IMR-90 (cell line): ENCODE data around the gene SLC22A2. TPM values are rescaled to one million over a fixed set of nuclear protein-coding genes. Genes with fewer than 3 reads are reported as not detected.

Source experiments
- ATAC-seq: fragments of 200-7000 bp; cut with Tn5 transposase; 2 replicates; pipeline ENCODE4 v1.9.1; 2020; ENCODE audit warnings: low read depth, mild to moderate bottlenecking, moderate library complexity
- BruUV-seq: library from RNA; stranded (reverse); fragments of 400-500 nt; replicated peaks from 2 replicates; lab custom pipeline; 2021; lab: Mats Ljungman, UMichigan
- CTCF ChIA-PET: fragments of 300-600 bp; formaldehyde crosslinking; extraction: SDS; loops from one replicate; lab custom pipeline; 2021; ENCODE audit warnings: antibody characterized with exemption; lab: Yijun Ruan, JAX
- POLR2A ChIA-PET: fragments of 300-600 bp; sonication (Branson Sonifier 250); formaldehyde crosslinking; loops from one replicate; lab custom pipeline; 2022; ENCODE audit warnings: antibody characterized with exemption; ENCODE audit not compliant: unreplicated experiment; lab: Charles Lee
- DNase-seq: peaks from one replicate; pipeline ENCODE4 v3.0.0; 2013
- H2AFZ ChIP-seq: replicated peaks from 2 replicates; pipeline ENCODE3; 2013; ENCODE audit warnings: low read length, mild to moderate bottlenecking; ENCODE audit not compliant: poor library complexity
- H2AK5ac ChIP-seq: 2 replicates; pipeline ENCODE4 v1.6.1; 2013; ENCODE audit warnings: low read depth, low read length, inconsistent platforms
- H2AK9ac ChIP-seq: replicated peaks from 2 replicates; pipeline ENCODE3; 2013; ENCODE audit warnings: mild to moderate bottlenecking, low read depth, low read length, moderate library complexity; ENCODE audit not compliant: poor library complexity
- H2BK120ac ChIP-seq: 2 replicates; pipeline ENCODE4 v1.6.1; 2013; ENCODE audit warnings: low read depth, low read length, inconsistent platforms
- H2BK15ac ChIP-seq: 3 replicates; pipeline ENCODE4 v1.6.1; 2013; ENCODE audit warnings: low read depth, low read length, inconsistent platforms
- H2BK20ac ChIP-seq: 2 replicates; pipeline ENCODE4 v1.6.1; 2013; ENCODE audit warnings: low read depth, mild to moderate bottlenecking, inconsistent platforms, low read length, moderate library complexity
- H2BK5ac ChIP-seq: 2 replicates; pipeline ENCODE4 v1.6.1; 2013; ENCODE audit warnings: mild to moderate bottlenecking, low read depth, low read length, inconsistent platforms; ENCODE audit not compliant: poor library complexity, severe bottlenecking
- H3K14ac ChIP-seq: replicated peaks from 2 replicates; pipeline ENCODE4 v1.6.1; 2013; ENCODE audit warnings: low read depth, low read length, inconsistent platforms
- H3K18ac ChIP-seq: 2 replicates; pipeline ENCODE4 v1.6.1; 2013; ENCODE audit warnings: low read depth, low read length, control low read depth
- H3K23ac ChIP-seq: 2 replicates; pipeline ENCODE4 v1.6.1; 2013; ENCODE audit warnings: low read depth, low read length, inconsistent platforms
- H3K27ac ChIP-seq: 2 replicates; pipeline ENCODE4 v1.5.1; 2013; ENCODE audit warnings: mild to moderate bottlenecking, control low read depth, low read length; ENCODE audit not compliant: insufficient read depth
- H3K27me3 ChIP-seq: 2 replicates; pipeline ENCODE4 v1.6.1; 2013; ENCODE audit warnings: low read length; ENCODE audit not compliant: control insufficient read depth, insufficient read depth
- H3K36me3 ChIP-seq: 2 replicates; pipeline ENCODE4 v1.6.1; 2013; ENCODE audit warnings: low read length, mixed read lengths; ENCODE audit not compliant: control insufficient read depth, insufficient read depth
- H3K4ac ChIP-seq: 2 replicates; pipeline ENCODE4 v1.6.1; 2013; ENCODE audit warnings: low read depth, low read length, inconsistent platforms
- H3K4me1 ChIP-seq: 2 replicates; pipeline ENCODE4 v1.6.1; 2013; ENCODE audit warnings: low read length, mixed read lengths; ENCODE audit not compliant: control insufficient read depth, insufficient read depth
- H3K4me2 ChIP-seq: 2 replicates; pipeline ENCODE4 v1.6.1; 2013; ENCODE audit warnings: low read depth, mild to moderate bottlenecking, control low read depth, low read length, moderate library complexity
- H3K4me3 ChIP-seq: 2 replicates; pipeline ENCODE4 v1.5.1; 2013; ENCODE audit warnings: low read depth, mild to moderate bottlenecking, control low read depth, low read length, moderate library complexity; ENCODE audit not compliant: insufficient read depth
- H3K56ac ChIP-seq: 2 replicates; pipeline ENCODE4 v1.6.1; 2013; ENCODE audit warnings: low read length, inconsistent platforms; ENCODE audit not compliant: insufficient read depth; ENCODE audit errors: extremely low read depth
- H3K79me1 ChIP-seq, 2 experiments: 2 replicates each; pipeline ENCODE4 v1.6.1; 2013; ENCODE audit warnings: low read length in 2 of 2, inconsistent platforms in 1 of 2, low read depth in 1 of 2
- H3K9ac ChIP-seq: 2 replicates; pipeline ENCODE4 v1.6.1; 2013; ENCODE audit warnings: low read depth, low read length, control low read depth
- H3K9me1 ChIP-seq: 2 replicates; pipeline ENCODE4 v1.6.1; 2013; ENCODE audit warnings: low read length, inconsistent platforms; ENCODE audit not compliant: insufficient read depth
- H3K9me3 ChIP-seq: 2 replicates; pipeline ENCODE4 v1.6.1; 2013; ENCODE audit warnings: low read length; ENCODE audit not compliant: control insufficient read depth, insufficient read depth
- H4K20me1 ChIP-seq: 2 replicates; pipeline ENCODE4 v1.6.1; 2013; ENCODE audit warnings: low read length, inconsistent platforms; ENCODE audit not compliant: insufficient read depth
- H4K5ac ChIP-seq: 2 replicates; pipeline ENCODE4 v1.6.1; 2013; ENCODE audit warnings: mild to moderate bottlenecking, low read depth, low read length, control low read depth
- H4K8ac ChIP-seq, 2 experiments: 2 replicates each; pipeline ENCODE4 v1.6.1; 2013; ENCODE audit warnings: low read depth in 2 of 2, low read length in 2 of 2, control low read depth in 1 of 2, inconsistent platforms in 1 of 2
- H4K91ac ChIP-seq: 2 replicates; pipeline ENCODE4 v1.6.1; 2013; ENCODE audit warnings: low read depth, low read length, inconsistent platforms; ENCODE audit not compliant: insufficient read depth
- CEBPB ChIP-seq: IDR thresholded peaks from 2 replicates; pipeline ENCODE4 v1.6.1; 2012; ENCODE audit warnings: low read depth, low read length, improper control_type of control experiment
- CHD1 ChIP-seq: IDR thresholded peaks from 2 replicates; pipeline ENCODE4 v1.6.1; 2012; ENCODE audit warnings: low read depth, low read length, improper control_type of control experiment
- FOS ChIP-seq: fragments of 150-350 bp; IDR thresholded peaks from 2 replicates; pipeline ENCODE4 v1.6.1; 2016; ENCODE audit warnings: low read depth, low read length
- MAFK ChIP-seq: IDR thresholded peaks from 2 replicates; pipeline ENCODE4 v1.6.1; 2012; ENCODE audit warnings: low read depth, low read length, improper control_type of control experiment
- MAZ ChIP-seq: IDR thresholded peaks from 2 replicates; pipeline ENCODE4 v1.6.1; 2012; ENCODE audit warnings: low read depth, mild to moderate bottlenecking, low read length, improper control_type of control experiment, moderate library complexity, borderline replicate concordance
- MXI1 ChIP-seq: IDR thresholded peaks from 2 replicates; pipeline ENCODE4 v1.6.1; 2012; ENCODE audit warnings: low read depth, mild to moderate bottlenecking, low read length, moderate library complexity, borderline replicate concordance
- NFE2L2 ChIP-seq: fragments of 150-350 bp; IDR thresholded peaks from 2 replicates; pipeline ENCODE4 v1.6.1; 2016; ENCODE audit warnings: low read depth, mild to moderate bottlenecking, low read length
- POLR2A ChIP-seq: IDR thresholded peaks from 2 replicates; pipeline ENCODE4 v1.6.1; 2012; ENCODE audit warnings: mild to moderate bottlenecking, low read depth, low read length
- RAD21 ChIP-seq: IDR thresholded peaks from 2 replicates; pipeline ENCODE4 v1.6.1; 2012; ENCODE audit warnings: low read length, improper control_type of control experiment
- RCOR1 ChIP-seq: IDR thresholded peaks from 2 replicates; pipeline ENCODE4 v1.6.1; 2012; ENCODE audit warnings: mild to moderate bottlenecking, low read length, improper control_type of control experiment; ENCODE audit not compliant: insufficient replicate concordance
- RFX5 ChIP-seq: IDR thresholded peaks from 2 replicates; pipeline ENCODE4 v1.8.0; 2012; ENCODE audit warnings: low read depth, mild to moderate bottlenecking, low read length, moderate library complexity
- SMC3 ChIP-seq: fragments of 150-350 bp; IDR thresholded peaks from 2 replicates; pipeline ENCODE4 v1.6.1; 2016; ENCODE audit warnings: low read depth, mild to moderate bottlenecking, antibody characterized with exemption, low read length, moderate library complexity
- WGBS, 2 experiments: methylation state at CpG; one replicate each; pipeline versions ENCODE4 v1.1.5 to v1.1.7; 2013; ENCODE audit warnings: missing lambda C conversion rate in 2 of 2; ENCODE audit not compliant: insufficient read length in 1 of 2; ENCODE audit errors: extremely low coverage in 2 of 2; 5-methylcytosine and 5-hydroxymethylcytosine counted together
- dilution Hi-C: fragments of 300-500 bp; cut with HindIII; formaldehyde crosslinking; loops from one replicate; pipeline ENCODE4 v1.14.3; 2018; ENCODE audit warnings: low sequenced_read_pairs; ENCODE audit not compliant: unreplicated experiment
- in situ Hi-C: fragments of 300-500 bp; cut with MboI; formaldehyde crosslinking; loops from 3 replicates; pipeline ENCODE4 v1.14.3; 2019; ENCODE audit warnings: low sequenced_read_pairs, inconsistent platforms, mixed read lengths
- intact Hi-C: fragments of 100-400 bp; cut with micrococcal nuclease; formaldehyde crosslinking; loops from 2 replicates; pipeline ENCODE4 v1.10.0; 2022
- polyA plus RNA-seq, 3 experiments: library from polyadenylated mRNA; depleted of rRNA; stranded (reverse); fragments of >200 nt; gene quantifications; 2 replicates each; pipeline ENCODE4 v1.2.3, GENCODE V29; 2012; ENCODE audit warnings: low replicate concordance in 1 of 3
- total RNA-seq: library from RNA; depleted of rRNA; stranded (reverse); fragments of >200 nt; gene quantifications from 2 replicates; pipeline ENCODE4 v1.2.3, GENCODE V29; 2012

SLC22A2 gene
- total and polyA plus RNA-seq, 2 of the 4 experiments (the other 2 are of a cell fraction) = not detected

- TF ChIP-seq CEBPB (no peak), CHD1 (no peak), RAD21 (no peak), MAZ (no peak), RFX5 (no peak), MXI1 (no peak), POLR2A (no peak), FOS (no peak), NFE2L2 (no peak), SMC3 (no peak), MAFK (no peak), RCOR1 (no peak)
- Histone ChIP-seq H3K27me3 (no peaks in the 10 kb centered on the region), H3K27ac (no peak overlapping the region), H3K4ac (no peak overlapping the region), H2AK5ac (no peak overlapping the region), H3K9ac (no peak overlapping the region), H2BK20ac (no peak overlapping the region), H2BK120ac (no peak overlapping the region), H4K5ac (no peak overlapping the region), H3K18ac (no peak overlapping the region), H3K9me1 (no peaks in the 10 kb centered on the region), H3K4me1 (no peaks in the 10 kb centered on the region), H3K79me1 (no peaks in the 10 kb centered on the region), H2AFZ (no peak overlapping the region), H3K4me2 (no peak overlapping the region), H4K8ac (no peak overlapping the region), H2BK5ac (no peak overlapping the region), H3K9me3 (peaks cover 5% of the 10 kb centered on the region; the same call in 1 of the 2 replicates), H3K23ac (no peak overlapping the region), H3K56ac (no peak overlapping the region), H3K4me3 (no peak overlapping the region), H3K14ac (no peak overlapping the region), H3K36me3 (no peaks in the 10 kb centered on the region), H4K91ac (no peak overlapping the region), H2BK15ac (no peak overlapping the region), H2AK9ac (no peak overlapping the region), H4K20me1 (no peaks in the 10 kb centered on the region)
- ATAC-seq (no peak), DNase-seq (no peak)
- WGBS, 2 experiments = 33% methylated on average over 3 of the region's 7 CpGs; no CpG with 5 or more reads in 1 of the 2 experiments
- in situ Hi-C loops (no loop called here), intact Hi-C loops (no loop called here), dilution Hi-C loops (no loop called here)
- ChIA-PET POLR2A (no interaction called here), CTCF (no interaction called here)
- BruUV-seq = no TSS peak
Measured at GRCh38 chr6:160305926-160306713, 47.5 kb upstream of the SLC22A2 start.
